CD4-positive, alpha-beta T cell treated with Interleukin-17A for 1 hour (primary cell): ENCODE data around the gene SORD.
A peak's percentile ranks its signal among the peaks of the same experiment; 100 is the strongest.
"Not testable (repeated sequence)": the region's sequence is repeated elsewhere in the genome, so short reads cannot be mapped to it uniquely, and the experiment has no call there.

ENCODE experiments used
- DNase-seq: peaks from one replicate; pipeline ENCODE4 v3.0.0-alpha.2; 2020

The SORD gene

GRCh38 chr15:45025627-45026026 is 2.6 kb downstream of the SORD start:
- DNase-seq, result not testable (repeated sequence)

GRCh38 chr15:45026651-45027190 is 3.7 kb downstream of the SORD start:
- no peak for DNase-seq

- DNase-seq, result no peak
These were observed 4.2 kb downstream of the SORD start for GRCh38 chr15:45027220-45027619.

GRCh38 chr15:45030743-45031142 is 7.7 kb downstream of the SORD start:
- no peak for DNase-seq

GRCh38 chr15:45031522-45032028 is 8.6 kb downstream of the SORD start:
- DNase-seq, result not testable (repeated sequence)

GRCh38 chr15:45032501-45032900 is 9.5 kb downstream of the SORD start:
- not testable (repeated sequence) for DNase-seq

GRCh38 chr15:45034087-45034486 is 11.1 kb downstream of the SORD start:
- DNase-seq, result not testable (repeated sequence)

GRCh38 chr15:45034600-45035375 is 11.8 kb downstream of the SORD start:
- not testable (repeated sequence) for DNase-seq

- peak; percentile 73 for DNase-seq
These were observed 14.1 kb downstream of the SORD start for GRCh38 chr15:45036812-45037781.

- no peak for DNase-seq
These were observed 14.9 kb downstream of the SORD start for GRCh38 chr15:45037936-45038335.

- DNase-seq, result not testable (repeated sequence)
These were observed 17.4 kb downstream of the SORD start for GRCh38 chr15:45040396-45040795.

GRCh38 chr15:45041538-45041937 is 18.5 kb downstream of the SORD start:
- DNase-seq, result not testable (repeated sequence)

- not testable (repeated sequence) for DNase-seq
These were observed 19.9 kb downstream of the SORD start for GRCh38 chr15:45042859-45043258.

- not testable (repeated sequence) for DNase-seq
These were observed 21.3 kb downstream of the SORD start for GRCh38 chr15:45044270-45044669.

- DNase-seq, result not testable (repeated sequence)
These were observed 25.4 kb downstream of the SORD start for GRCh38 chr15:45048449-45048793.

GRCh38 chr15:45048794-45049631 is 26.0 kb downstream of the SORD start:
- DNase-seq, result peak; percentile 12

- DNase-seq, result no peak
These were observed 27.6 kb downstream of the SORD start for GRCh38 chr15:45050587-45050986.

- DNase-seq, result not testable (repeated sequence)
These were observed 29.7 kb downstream of the SORD start for GRCh38 chr15:45052676-45053075.

GRCh38 chr15:45058690-45059675 is 36.0 kb downstream of the SORD start:
- DNase-seq, result not testable (repeated sequence)

- DNase-seq, result not testable (repeated sequence)
These were observed 39.3 kb downstream of the SORD start for GRCh38 chr15:45062301-45062700.

- DNase-seq, result no peak
These were observed 41.4 kb downstream of the SORD start for GRCh38 chr15:45064386-45064785.
